ENCODE measurements around the gene SPATA25.

GRCh38 chr20:45850926-45851325 is 36.5 kb downstream of the SPATA25 start:
- TF ChIP-seq CTCF (conservative IDR thresholded peaks at IDR 0.05 in 1 of 2, IDR thresholded peaks at IDR 0.05 in 1 of 2; ENCODE audit: low read depth in 1 of 2, low read length in 2 of 2) (no peak), EZH2 (IDR thresholded peaks at IDR 0.05; ENCODE audit: low read length, missing control alignments) (no peak)
